Breast epithelium (tissue), 4 donors: ENCODE data around the gene FOXD2. TPM values are rescaled to one million over a fixed set of nuclear protein-coding genes. Genes with fewer than 3 reads are reported as not detected.

Experiments
- DNase-seq, 2 donors: peaks; one replicate each; pipeline ENCODE4 v3.0.0-alpha.2; 2019; ENCODE audit warnings: low spot score in 2 of 2
- H3K27ac ChIP-seq, 2 donors: fragments of 200-600 bp; sonication (generic) in 1 of 2; one replicate each; pipeline ENCODE4 v1.5.1; 2016 to 2019; ENCODE audit warnings: mild to moderate bottlenecking in 1 of 2
- H3K27me3 ChIP-seq, 2 donors: fragments of 200-600 bp; sonication (generic) in 1 of 2; one replicate each; pipeline versions ENCODE4 v1.5.1 to v1.6.0; 2017 to 2019; ENCODE audit warnings: control low read depth in 1 of 2, mild to moderate bottlenecking in 1 of 2
- H3K36me3 ChIP-seq: fragments of 200-600 bp; one replicate; pipeline ENCODE4 v1.5.1; 2019
- H3K4me1 ChIP-seq, 2 donors: fragments of 200-600 bp; sonication (generic); one replicate each; pipeline ENCODE4 v1.5.1; 2016 to 2019; ENCODE audit warnings: control low read depth in 1 of 2
- H3K4me3 ChIP-seq, 3 donors: fragments of 200-600 bp; sonication (generic); 1 replicate in 2 of 3; 2 replicates in 1 of 3; pipeline ENCODE4 v1.5.1; 2016 to 2019; ENCODE audit warnings: mild to moderate bottlenecking in 3 of 3, moderate library complexity in 2 of 3
- H3K9me3 ChIP-seq, 2 donors: fragments of 200-600 bp; sonication (generic) in 1 of 2; one replicate each; pipeline ENCODE4 v1.5.1; 2016 to 2019; ENCODE audit warnings: control low read depth in 1 of 2
- CTCF ChIP-seq, 3 donors: fragments of 450-650 bp; IDR thresholded peaks; one replicate each; pipeline ENCODE4 v1.5.1; 2016 to 2017; ENCODE audit warnings: antibody characterized with exemption in 3 of 3, mild to moderate bottlenecking in 3 of 3, moderate library complexity in 3 of 3
- POLR2A ChIP-seq: fragments of 450-650 bp; IDR thresholded peaks from one replicate; pipeline ENCODE4 v1.6.1; 2016; ENCODE audit warnings: antibody characterized with exemption, mild to moderate bottlenecking, moderate library complexity
- POLR2AphosphoS5 ChIP-seq, 3 donors: sonication (generic); formaldehyde crosslinking; IDR thresholded peaks; one replicate each; pipeline ENCODE4 v1.6.1; 2017; ENCODE audit warnings: antibody characterized with exemption in 3 of 3
- intact Hi-C: fragments of 100-400 bp; cut with DNase I; formaldehyde crosslinking; loops from one replicate; pipeline ENCODE4 v1.15.1; 2023; ENCODE audit warnings: low total_unique reads
- total RNA-seq, 3 donors: library from RNA; depleted of rRNA; stranded (reverse); fragments of >200 nt; gene quantifications; one replicate each; pipeline ENCODE4 v1.1.0, GENCODE V29; 2016

FOXD2 gene
- total RNA-seq, 3 donors from 2014 or later, result 0.32 to 0.33 TPM; not detected in 1

GRCh38 chr1:47409311-47410067 is 28.4 kb upstream of the FOXD2 start:
- Histone ChIP-seq H3K36me3 (no peaks in the 10 kb centered on the region), H3K27ac (no peak overlapping the region), H3K27me3 (peaks cover 0 to 5% of the 10 kb centered on the region in 2 donors), H3K4me1 (no peaks in the 10 kb centered on the region), H3K9me3 (no peaks in the 10 kb centered on the region), H3K4me3 (no peak overlapping the region)
- TF ChIP-seq POLR2A, result no peak
- TF ChIP-seq POLR2AphosphoS5 (IDR thresholded peaks at IDR 0.05), result no peak
- no peak for TF ChIP-seq CTCF (IDR thresholded peaks at IDR 0.05)
- DNase-seq, result peak in 1 of 2 donors; percentile 36
- intact Hi-C loops, result loop anchor here (5.0 kb wide), 1 partner anchor 993 kb away; no protein-coding TSS in a partner anchor

- H3K27ac ChIP-seq, result no peak overlapping the region
- no peak overlapping the region for H3K4me3 ChIP-seq
- no peaks in the 10 kb centered on the region for H3K36me3 ChIP-seq
- intact Hi-C loops, result no loop called here
- H3K27me3 ChIP-seq, result peaks cover 0 to 6% of the 10 kb centered on the region in 2 donors
- H3K9me3 ChIP-seq, result no peaks in the 10 kb centered on the region
- H3K4me1 ChIP-seq, result no peaks in the 10 kb centered on the region
- TF ChIP-seq CTCF (IDR thresholded peaks at IDR 0.05) (no peak), POLR2A (no peak), POLR2AphosphoS5 (IDR thresholded peaks at IDR 0.05) (no peak)
- DNase-seq, result no peak
These were observed 27.8 kb upstream of the FOXD2 start for GRCh38 chr1:47410068-47410455.

GRCh38 chr1:47411436-47411835 is 26.4 kb upstream of the FOXD2 start:
- no peaks in the 10 kb centered on the region for H3K36me3 ChIP-seq
- intact Hi-C loops, result no loop called here
- no peak for TF ChIP-seq POLR2A
- TF ChIP-seq CTCF (IDR thresholded peaks at IDR 0.05), result no peak
- no peak for TF ChIP-seq POLR2AphosphoS5 (IDR thresholded peaks at IDR 0.05)
- DNase-seq, result no peak
- no peak overlapping the region for H3K4me3 ChIP-seq
- H3K9me3 ChIP-seq, result no peaks in the 10 kb centered on the region
- H3K4me1 ChIP-seq, result no peaks in the 10 kb centered on the region
- no peak overlapping the region for H3K27ac ChIP-seq
- peaks cover 2 to 14% of the 10 kb centered on the region in 2 donors for H3K27me3 ChIP-seq

- H3K9me3 ChIP-seq, result no peaks in the 10 kb centered on the region
- intact Hi-C loops, result no loop called here
- H3K4me3 ChIP-seq, result no peak overlapping the region
- no peak overlapping the region for H3K27ac ChIP-seq
- H3K4me1 ChIP-seq, result no peaks in the 10 kb centered on the region
- peaks cover 2 to 20% of the 10 kb centered on the region in 2 donors for H3K27me3 ChIP-seq
- no peaks in the 10 kb centered on the region for H3K36me3 ChIP-seq
- no peak for TF ChIP-seq CTCF (IDR thresholded peaks at IDR 0.05)
- no peak for TF ChIP-seq POLR2A
- TF ChIP-seq POLR2AphosphoS5 (IDR thresholded peaks at IDR 0.05), result no peak
- DNase-seq, result no peak
These were observed 25.4 kb upstream of the FOXD2 start for GRCh38 chr1:47412437-47412836.

GRCh38 chr1:47415728-47416318 is 22.0 kb upstream of the FOXD2 start, which contains the start of gene FOXE3:
Gene FOXE3, plus strand, starts transcription at chr1:47416285. Its CDS starts 31 bp downstream, at chr1:47416316.
- DNase-seq, result no peak
- intact Hi-C loops, result no loop called here
- Histone ChIP-seq H3K4me3 (peak within 1 kb of the TSS; percentile 11 to 64 (median 28)), H3K9me3 (no peaks in the 10 kb centered on the region), H3K27me3 (peaks cover 2 to 31% of the 10 kb centered on the region in 2 donors), H3K4me1 (no peaks in the 10 kb centered on the region), H3K27ac (no peak within 1 kb of the TSS), H3K36me3 (no peaks in the 10 kb centered on the region)
- TF ChIP-seq CTCF (IDR thresholded peaks at IDR 0.05) (no peak), POLR2A (no peak), POLR2AphosphoS5 (IDR thresholded peaks at IDR 0.05) (no peak)
